ENCODE measurements around the gene SAMD14.

Gene SAMD14

GRCh38 chr17:50165066-50165465 is 35.1 kb upstream of the SAMD14 start:
- DNase-seq = no peak

GRCh38 chr17:50164697-50164988 is 34.7 kb upstream of the SAMD14 start:
- DNase-seq = no peak

- DNase-seq = no peak
These were observed 34.1 kb upstream of the SAMD14 start for GRCh38 chr17:50163843-50164696.

GRCh38 chr17:50162466-50163254 is 32.7 kb upstream of the SAMD14 start:
- DNase-seq = no peak

- DNase-seq = no peak
These were observed 31.9 kb upstream of the SAMD14 start for GRCh38 chr17:50161911-50162288.

- peak; percentile 99 for DNase-seq
These were observed 31.3 kb upstream of the SAMD14 start for GRCh38 chr17:50161023-50161910.

- no peak for DNase-seq
These were observed 27.9 kb upstream of the SAMD14 start for GRCh38 chr17:50157891-50158290.

GRCh38 chr17:50155115-50155819 is 25.3 kb upstream of the SAMD14 start:
- no peak for DNase-seq

GRCh38 chr17:50154604-50155003 is 24.6 kb upstream of the SAMD14 start:
- no peak for DNase-seq

- DNase-seq = no peak
These were observed 24.0 kb upstream of the SAMD14 start for GRCh38 chr17:50153650-50154575.

GRCh38 chr17:50152736-50153135 is 22.8 kb upstream of the SAMD14 start:
- no peak for DNase-seq

- no peak for DNase-seq
These were observed 22.1 kb upstream of the SAMD14 start for GRCh38 chr17:50151937-50152547.

GRCh38 chr17:50151041-50151936 is 21.3 kb upstream of the SAMD14 start:
- peak; percentile 91 for DNase-seq

- no peak for DNase-seq
These were observed 20.5 kb upstream of the SAMD14 start, which contains the start of gene PPP1R9B for GRCh38 chr17:50150354-50151040. Gene PPP1R9B (minus strand): TSS chr17:50150677. CDS start chr17:50150513, 164 bp downstream.

GRCh38 chr17:50149417-50150353 is 19.7 kb upstream of the SAMD14 start:
- no peak for DNase-seq

GRCh38 chr17:50149091-50149416 is 19.1 kb upstream of the SAMD14 start:
- no peak for DNase-seq

GRCh38 chr17:50148226-50149090 is 18.5 kb upstream of the SAMD14 start:
- peak; percentile 86 for DNase-seq

Data from activated CD8-positive, alpha-beta memory T cell treated with anti-CD3 and anti-CD28 coated beads, Interleukin-2, amount 50 U/mL, for 48 hours (primary cell).